ENCODE results near the gene TDRD12. TPM values are rescaled to one million over a fixed set of nuclear protein-coding genes. Genes with fewer than 3 reads are reported as not detected.

TDRD12 gene
- total RNA-seq, 1 experiment from 2014 or later = not detected

- Histone ChIP-seq H3K9ac (ENCODE audit: low read length) (no peak overlapping the region), H3K27me3 (ENCODE audit: low read length) (no peaks in the 10 kb centered on the region), H3K4me1 (ENCODE audit: low read length) (no peaks in the 10 kb centered on the region), H3K4me3 (ENCODE audit: low read length) (no peak overlapping the region), H2AFZ (ENCODE audit: low read length) (no peak overlapping the region), H3K36me3 (ENCODE audit: insufficient read depth, low read length) (no peaks in the 10 kb centered on the region), H3K4me2 (ENCODE audit: low read depth, low read length, poor library complexity, severe bottlenecking) (no peak overlapping the region), H3K9me3 (ENCODE audit: low read length) (no peaks in the 10 kb centered on the region), H3K9me2 (replicated peaks; ENCODE audit: insufficient read depth, low read length) (no peaks in the 10 kb centered on the region), H3K79me2 (ENCODE audit: low read length) (no peaks in the 10 kb centered on the region), H3K27ac (ENCODE audit: low read length) (no peak overlapping the region), H4K20me1 (ENCODE audit: insufficient read depth, low read depth, low read length) (no peaks in the 10 kb centered on the region)
- DNase-seq = peak; percentile 11
Observed at GRCh38 chr19:32811151-32811550, 91.6 kb downstream of the TDRD12 start.

DNA sequence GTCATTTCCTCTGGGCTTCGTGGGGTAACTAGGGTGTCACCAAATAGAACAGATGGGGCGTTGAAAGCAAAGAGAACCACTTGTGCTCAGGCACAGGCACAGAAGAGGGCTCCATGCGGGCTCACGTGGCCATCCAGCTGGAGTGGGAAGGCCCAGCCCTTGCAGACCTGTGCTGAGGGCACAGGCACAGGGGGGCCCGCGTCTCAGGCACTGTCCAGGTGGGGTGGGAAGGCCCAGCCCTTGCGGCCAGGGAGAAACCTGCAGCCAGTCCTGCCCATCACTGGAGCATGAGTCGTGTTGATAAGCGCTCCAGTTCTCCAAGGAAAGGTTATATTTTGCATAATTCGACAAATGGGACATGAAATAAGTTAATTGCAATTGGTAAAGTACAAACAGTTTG is 92.5 kb downstream of the TDRD12 start:
- H2AFZ ChIP-seq (ENCODE audit: low read length) = no peak overlapping the region
- no peaks in the 10 kb centered on the region for H3K36me3 ChIP-seq (ENCODE audit: insufficient read depth, low read length)
- H3K9ac ChIP-seq (ENCODE audit: low read length) = no peak overlapping the region
- peak; percentile 34 for DNase-seq
- H3K4me1 ChIP-seq (ENCODE audit: low read length) = no peaks in the 10 kb centered on the region
- no peaks in the 10 kb centered on the region for H3K9me3 ChIP-seq (ENCODE audit: low read length)
- H4K20me1 ChIP-seq (ENCODE audit: insufficient read depth, low read depth, low read length) = no peaks in the 10 kb centered on the region
- no peak overlapping the region for H3K4me2 ChIP-seq (ENCODE audit: low read depth, low read length, poor library complexity, severe bottlenecking)
- H3K9me2 ChIP-seq (replicated peaks; ENCODE audit: insufficient read depth, low read length) = no peaks in the 10 kb centered on the region
- no peak overlapping the region for H3K4me3 ChIP-seq (ENCODE audit: low read length)
- no peaks in the 10 kb centered on the region for H3K27me3 ChIP-seq (ENCODE audit: low read length)
- H3K79me2 ChIP-seq (ENCODE audit: low read length) = no peaks in the 10 kb centered on the region
- no peak overlapping the region for H3K27ac ChIP-seq (ENCODE audit: low read length)

DNA sequence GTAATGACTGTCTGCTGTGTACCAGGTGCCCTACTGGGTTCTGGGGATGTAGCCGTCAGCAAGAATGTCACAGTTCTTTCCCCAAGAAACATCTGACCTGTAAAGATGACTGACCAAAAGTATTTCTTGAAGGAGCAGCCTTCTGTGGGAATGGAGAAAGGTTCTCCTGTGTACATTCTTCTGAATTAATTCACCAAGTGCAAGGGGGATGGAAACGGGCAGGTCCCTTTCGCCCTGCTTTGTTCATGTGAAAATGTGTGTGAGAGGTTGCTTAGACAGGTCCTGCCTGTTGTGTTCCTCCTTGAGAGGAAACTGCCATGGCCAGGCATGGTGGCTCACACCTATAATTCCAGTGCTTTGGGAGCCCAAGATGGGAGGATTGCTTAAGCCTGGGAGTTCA is 93.0 kb downstream of the TDRD12 start:
- Histone ChIP-seq H4K20me1 (ENCODE audit: insufficient read depth, low read depth, low read length) (no peaks in the 10 kb centered on the region), H3K79me2 (ENCODE audit: low read length) (no peaks in the 10 kb centered on the region), H3K9me2 (replicated peaks; ENCODE audit: insufficient read depth, low read length) (no peaks in the 10 kb centered on the region), H3K4me2 (ENCODE audit: low read depth, low read length, poor library complexity, severe bottlenecking) (no peak overlapping the region), H3K27ac (ENCODE audit: low read length) (no peak overlapping the region), H3K9me3 (ENCODE audit: low read length) (no peaks in the 10 kb centered on the region), H3K36me3 (ENCODE audit: insufficient read depth, low read length) (no peaks in the 10 kb centered on the region), H3K4me1 (ENCODE audit: low read length) (no peaks in the 10 kb centered on the region), H3K27me3 (ENCODE audit: low read length) (no peaks in the 10 kb centered on the region), H3K9ac (ENCODE audit: low read length) (no peak overlapping the region), H2AFZ (ENCODE audit: low read length) (no peak overlapping the region), H3K4me3 (ENCODE audit: low read length) (no peak overlapping the region)
- peak; percentile 28 for DNase-seq

DNA sequence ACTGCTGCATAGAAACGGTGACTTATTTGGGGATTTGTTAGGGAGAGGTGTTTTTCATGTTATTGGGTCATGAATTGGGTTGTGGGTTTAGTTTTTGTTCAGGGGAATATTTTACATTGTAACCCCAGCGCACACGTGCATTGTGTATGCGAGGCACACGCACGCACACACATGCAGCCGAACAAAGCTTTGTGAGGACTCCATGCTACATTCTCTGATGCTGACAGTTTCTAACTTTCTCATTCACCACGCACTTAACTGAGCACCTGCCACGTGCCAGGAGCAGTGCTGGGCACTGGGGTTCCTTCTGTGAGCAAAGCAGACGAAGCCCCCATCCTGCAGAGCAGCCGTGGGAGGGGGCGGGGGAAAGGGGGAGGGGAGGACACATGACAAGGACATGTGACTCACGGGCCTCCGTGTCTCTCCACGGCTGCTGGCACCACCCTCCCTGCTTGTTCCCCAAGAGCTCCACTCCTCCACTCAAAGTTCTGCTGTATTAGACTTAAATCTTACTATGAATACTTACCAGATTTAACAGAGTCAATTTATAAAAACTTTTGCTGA is 94.4 kb downstream of the TDRD12 start:
- Histone ChIP-seq H3K27me3 (ENCODE audit: low read length) (no peaks in the 10 kb centered on the region), H3K4me2 (ENCODE audit: low read depth, low read length, poor library complexity, severe bottlenecking) (no peak overlapping the region), H3K36me3 (ENCODE audit: insufficient read depth, low read length) (no peaks in the 10 kb centered on the region), H3K9me2 (replicated peaks; ENCODE audit: insufficient read depth, low read length) (no peaks in the 10 kb centered on the region), H3K4me3 (ENCODE audit: low read length) (no peak overlapping the region), H3K9me3 (ENCODE audit: low read length) (no peaks in the 10 kb centered on the region), H3K79me2 (ENCODE audit: low read length) (no peaks in the 10 kb centered on the region), H2AFZ (ENCODE audit: low read length) (no peak overlapping the region), H4K20me1 (ENCODE audit: insufficient read depth, low read depth, low read length) (no peaks in the 10 kb centered on the region), H3K27ac (ENCODE audit: low read length) (no peak overlapping the region), H3K9ac (ENCODE audit: low read length) (no peak overlapping the region), H3K4me1 (ENCODE audit: low read length) (no peaks in the 10 kb centered on the region)
- DNase-seq = no peak

- no peak overlapping the region for H3K27ac ChIP-seq (ENCODE audit: low read length)
- H3K9me3 ChIP-seq (ENCODE audit: low read length) = no peaks in the 10 kb centered on the region
- no peaks in the 10 kb centered on the region for H3K9me2 ChIP-seq (replicated peaks; ENCODE audit: insufficient read depth, low read length)
- no peak for DNase-seq
- H3K27me3 ChIP-seq (ENCODE audit: low read length) = no peaks in the 10 kb centered on the region
- H2AFZ ChIP-seq (ENCODE audit: low read length) = no peak overlapping the region
- no peak overlapping the region for H3K4me3 ChIP-seq (ENCODE audit: low read length)
- H3K4me2 ChIP-seq (ENCODE audit: low read depth, low read length, poor library complexity, severe bottlenecking) = no peak overlapping the region
- no peaks in the 10 kb centered on the region for H3K36me3 ChIP-seq (ENCODE audit: insufficient read depth, low read length)
- H4K20me1 ChIP-seq (ENCODE audit: insufficient read depth, low read depth, low read length) = no peaks in the 10 kb centered on the region
- H3K9ac ChIP-seq (ENCODE audit: low read length) = no peak overlapping the region
- H3K79me2 ChIP-seq (ENCODE audit: low read length) = no peaks in the 10 kb centered on the region
- H3K4me1 ChIP-seq (ENCODE audit: low read length) = no peaks in the 10 kb centered on the region
Observed at GRCh38 chr19:32814624-32815023, 95.1 kb downstream of the TDRD12 start.

DNA sequence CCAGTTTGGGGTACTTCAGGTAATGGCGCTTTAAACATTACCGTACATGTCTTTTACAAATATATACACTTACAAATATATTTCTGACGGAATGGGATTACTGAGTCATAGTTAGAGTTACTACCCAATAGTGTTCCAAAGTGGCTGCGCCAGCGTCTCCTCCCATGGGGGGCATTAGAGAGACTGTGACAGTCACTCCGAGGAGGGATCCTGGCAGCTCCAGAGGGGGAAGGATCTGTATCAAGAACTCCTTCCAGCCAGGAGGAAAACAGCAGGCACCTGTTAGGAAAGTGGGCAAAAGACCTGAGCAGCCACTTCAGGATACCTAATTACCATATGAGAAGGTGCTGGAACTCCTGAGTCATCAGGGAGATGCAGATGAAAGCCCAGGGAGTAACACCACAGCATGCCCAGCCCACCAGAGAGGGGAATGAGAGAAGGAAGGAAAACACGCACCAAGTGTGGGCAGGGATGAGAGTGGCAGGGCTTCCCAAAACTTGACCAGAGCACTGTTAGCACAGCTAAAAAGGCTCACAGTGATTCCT is 97.1 kb downstream of the TDRD12 start:
- no peak overlapping the region for H3K4me2 ChIP-seq (ENCODE audit: low read depth, low read length, poor library complexity, severe bottlenecking)
- H3K79me2 ChIP-seq (ENCODE audit: low read length) = no peaks in the 10 kb centered on the region
- H3K9me2 ChIP-seq (replicated peaks; ENCODE audit: insufficient read depth, low read length) = no peaks in the 10 kb centered on the region
- no peak overlapping the region for H3K4me3 ChIP-seq (ENCODE audit: low read length)
- H3K27me3 ChIP-seq (ENCODE audit: low read length) = no peaks in the 10 kb centered on the region
- no peak for DNase-seq
- no peak overlapping the region for H2AFZ ChIP-seq (ENCODE audit: low read length)
- H3K36me3 ChIP-seq (ENCODE audit: insufficient read depth, low read length) = no peaks in the 10 kb centered on the region
- H3K4me1 ChIP-seq (ENCODE audit: low read length) = no peaks in the 10 kb centered on the region
- H3K27ac ChIP-seq (ENCODE audit: low read length) = no peak overlapping the region
- no peaks in the 10 kb centered on the region for H4K20me1 ChIP-seq (ENCODE audit: insufficient read depth, low read depth, low read length)
- H3K9me3 ChIP-seq (ENCODE audit: low read length) = no peaks in the 10 kb centered on the region
- no peak overlapping the region for H3K9ac ChIP-seq (ENCODE audit: low read length)

GRCh38 chr19:32817569-32818476 is 98.3 kb downstream of the TDRD12 start:
- Histone ChIP-seq H3K27ac (ENCODE audit: low read length) (no peak overlapping the region), H2AFZ (ENCODE audit: low read length) (no peak overlapping the region), H4K20me1 (ENCODE audit: insufficient read depth, low read depth, low read length) (no peaks in the 10 kb centered on the region), H3K9me2 (replicated peaks; ENCODE audit: insufficient read depth, low read length) (no peaks in the 10 kb centered on the region), H3K4me3 (ENCODE audit: low read length) (no peak overlapping the region), H3K4me2 (ENCODE audit: low read depth, low read length, poor library complexity, severe bottlenecking) (no peak overlapping the region), H3K27me3 (ENCODE audit: low read length) (no peaks in the 10 kb centered on the region), H3K4me1 (ENCODE audit: low read length) (no peaks in the 10 kb centered on the region), H3K79me2 (ENCODE audit: low read length) (no peaks in the 10 kb centered on the region), H3K9me3 (ENCODE audit: low read length) (no peaks in the 10 kb centered on the region), H3K9ac (ENCODE audit: low read length) (no peak overlapping the region), H3K36me3 (ENCODE audit: insufficient read depth, low read length) (no peaks in the 10 kb centered on the region)
- DNase-seq = no peak

DNA sequence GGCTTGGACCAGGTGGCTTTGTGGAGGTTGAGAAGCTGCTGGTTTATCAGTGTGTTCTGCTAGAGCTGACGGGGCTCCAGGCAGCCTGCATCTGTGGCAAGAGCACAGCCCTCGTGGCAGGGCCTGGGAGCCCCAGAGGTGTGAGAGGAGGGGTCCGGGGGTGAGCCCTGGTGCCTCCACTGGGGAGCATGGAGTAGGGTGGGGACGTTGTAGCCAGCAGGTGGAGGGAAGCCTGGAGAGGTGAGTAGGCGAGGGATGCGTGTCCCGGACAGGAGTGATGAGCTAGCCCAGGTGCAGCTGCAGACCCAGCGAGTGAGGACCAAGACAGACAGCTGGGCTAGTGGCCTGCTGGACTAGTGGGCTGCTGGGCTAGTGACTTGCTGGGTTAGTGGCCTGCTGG is 99.0 kb downstream of the TDRD12 start:
- no peak for DNase-seq
- no peaks in the 10 kb centered on the region for H3K9me2 ChIP-seq (replicated peaks; ENCODE audit: insufficient read depth, low read length)
- no peaks in the 10 kb centered on the region for H3K79me2 ChIP-seq (ENCODE audit: low read length)
- no peak overlapping the region for H3K9ac ChIP-seq (ENCODE audit: low read length)
- no peaks in the 10 kb centered on the region for H4K20me1 ChIP-seq (ENCODE audit: insufficient read depth, low read depth, low read length)
- H3K4me3 ChIP-seq (ENCODE audit: low read length) = no peak overlapping the region
- no peak overlapping the region for H3K4me2 ChIP-seq (ENCODE audit: low read depth, low read length, poor library complexity, severe bottlenecking)
- no peaks in the 10 kb centered on the region for H3K36me3 ChIP-seq (ENCODE audit: insufficient read depth, low read length)
- H3K9me3 ChIP-seq (ENCODE audit: low read length) = no peaks in the 10 kb centered on the region
- no peaks in the 10 kb centered on the region for H3K27me3 ChIP-seq (ENCODE audit: low read length)
- H2AFZ ChIP-seq (ENCODE audit: low read length) = no peak overlapping the region
- no peak overlapping the region for H3K27ac ChIP-seq (ENCODE audit: low read length)
- H3K4me1 ChIP-seq (ENCODE audit: low read length) = no peaks in the 10 kb centered on the region

All from Karpas-422 (cell line).